ENCODE measurements around the gene PRIM2.
"Not testable (repeated sequence)": the region's sequence is repeated elsewhere in the genome, so short reads cannot be mapped to it uniquely, and the experiment has no call there.

The PRIM2 gene

GRCh38 chr6:57610612-57611011 lies 293.2 kb downstream of the PRIM2 start:
- not testable (repeated sequence) for DNase-seq

- DNase-seq, result not testable (repeated sequence)
Observed at GRCh38 chr6:57618959-57619358, 301.5 kb downstream of the PRIM2 start.

- not testable (repeated sequence) for DNase-seq
Observed at GRCh38 chr6:57631773-57632172, 314.3 kb downstream of the PRIM2 start.

GRCh38 chr6:57658526-57658925 lies 341.1 kb downstream of the PRIM2 start:
- not testable (repeated sequence) for DNase-seq

GRCh38 chr6:57659794-57660193 lies 342.4 kb downstream of the PRIM2 start:
- not testable (repeated sequence) for DNase-seq

- DNase-seq, result not testable (repeated sequence)
Observed at GRCh38 chr6:57660940-57661339, 343.5 kb downstream of the PRIM2 start.

- DNase-seq, result not testable (repeated sequence)
Observed at GRCh38 chr6:57668108-57668507, 350.7 kb downstream of the PRIM2 start.

GRCh38 chr6:57671237-57671636 lies 353.8 kb downstream of the PRIM2 start:
- DNase-seq, result not testable (repeated sequence)

- peak; percentile 36 for DNase-seq
Observed at GRCh38 chr6:57671937-57672627, 354.7 kb downstream of the PRIM2 start.

GRCh38 chr6:57673281-57673680 lies 355.9 kb downstream of the PRIM2 start:
- not testable (repeated sequence) for DNase-seq

- not testable (repeated sequence) for DNase-seq
Observed at GRCh38 chr6:57675386-57675785, 358.0 kb downstream of the PRIM2 start.

GRCh38 chr6:57696382-57696781 lies 379.0 kb downstream of the PRIM2 start:
- DNase-seq, result not testable (repeated sequence)

Data from fibroblast of skin of scalp (primary cell).